NOMO-1 treated with dmso at 0.1 percent for 144 hours (cell line): ENCODE measurements around the gene RFTN2.
"Not testable (repeated sequence)": the region's sequence is repeated elsewhere in the genome, so short reads cannot be mapped to it uniquely, and the experiment has no call there.

Experiments used
- DNase-seq: peaks from one replicate; lab custom pipeline; 2025; ENCODE audit not compliant: unreplicated experiment; lab: John Stamatoyannopoulos, UW

The RFTN2 gene

DNA sequence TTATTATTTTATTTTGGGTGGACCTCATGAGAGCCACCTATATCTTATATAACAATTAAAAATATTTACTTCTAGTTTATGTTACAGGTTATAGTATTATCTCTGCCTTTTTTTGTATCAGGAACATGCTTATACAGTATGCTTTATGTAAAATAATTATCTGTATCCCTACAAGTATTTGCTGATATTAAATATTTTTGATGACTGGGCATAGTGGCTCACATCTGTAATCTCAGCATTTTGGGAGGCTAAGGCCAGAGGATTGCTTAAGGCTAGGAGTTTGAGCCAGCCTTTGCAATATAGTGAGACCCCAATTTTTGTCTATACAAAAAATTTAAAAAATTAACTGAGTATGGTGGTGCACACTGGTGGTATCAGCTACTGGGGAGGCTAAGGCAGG is 119.9 kb downstream of the RFTN2 start:
- DNase-seq, result no peak

DNA sequence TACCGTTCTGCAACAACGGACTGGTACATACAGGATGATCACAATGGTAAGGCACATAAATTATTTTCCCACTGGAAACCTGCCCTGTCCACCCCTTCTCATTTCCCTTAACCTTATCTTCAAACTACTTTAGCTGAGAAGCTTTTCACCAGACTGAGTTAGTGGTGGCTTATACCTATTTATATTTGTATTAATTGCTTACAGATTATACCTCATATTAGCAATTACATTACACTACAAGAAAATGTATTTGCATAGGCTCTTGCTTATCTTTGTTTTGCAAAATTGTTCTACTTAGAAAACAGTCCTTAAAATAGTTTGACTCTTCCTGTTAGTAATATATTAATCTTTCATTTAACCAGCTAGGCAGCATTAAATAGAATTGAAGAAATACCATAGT is 124.1 kb downstream of the RFTN2 start:
- not testable (repeated sequence) for DNase-seq

DNA sequence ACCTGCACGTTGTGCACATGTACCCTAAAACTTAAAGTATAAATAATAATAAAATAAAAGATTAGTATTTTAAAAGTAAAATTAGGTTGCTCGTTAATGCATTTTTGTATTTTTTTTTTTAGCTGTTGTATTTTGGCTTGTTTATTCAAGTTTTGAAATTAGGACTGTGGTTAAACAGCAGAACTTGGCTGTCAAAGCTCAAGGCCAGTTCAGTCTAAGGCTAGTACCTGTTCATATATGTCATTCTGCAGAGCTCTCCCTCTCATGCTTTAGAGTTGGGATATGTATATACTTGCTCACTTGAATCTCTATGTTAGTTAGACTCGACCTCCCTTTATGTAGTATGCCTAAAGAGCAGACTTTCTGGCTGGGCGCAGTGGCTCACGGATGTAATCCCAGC is 126.8 kb downstream of the RFTN2 start:
- DNase-seq, result no peak

DNA sequence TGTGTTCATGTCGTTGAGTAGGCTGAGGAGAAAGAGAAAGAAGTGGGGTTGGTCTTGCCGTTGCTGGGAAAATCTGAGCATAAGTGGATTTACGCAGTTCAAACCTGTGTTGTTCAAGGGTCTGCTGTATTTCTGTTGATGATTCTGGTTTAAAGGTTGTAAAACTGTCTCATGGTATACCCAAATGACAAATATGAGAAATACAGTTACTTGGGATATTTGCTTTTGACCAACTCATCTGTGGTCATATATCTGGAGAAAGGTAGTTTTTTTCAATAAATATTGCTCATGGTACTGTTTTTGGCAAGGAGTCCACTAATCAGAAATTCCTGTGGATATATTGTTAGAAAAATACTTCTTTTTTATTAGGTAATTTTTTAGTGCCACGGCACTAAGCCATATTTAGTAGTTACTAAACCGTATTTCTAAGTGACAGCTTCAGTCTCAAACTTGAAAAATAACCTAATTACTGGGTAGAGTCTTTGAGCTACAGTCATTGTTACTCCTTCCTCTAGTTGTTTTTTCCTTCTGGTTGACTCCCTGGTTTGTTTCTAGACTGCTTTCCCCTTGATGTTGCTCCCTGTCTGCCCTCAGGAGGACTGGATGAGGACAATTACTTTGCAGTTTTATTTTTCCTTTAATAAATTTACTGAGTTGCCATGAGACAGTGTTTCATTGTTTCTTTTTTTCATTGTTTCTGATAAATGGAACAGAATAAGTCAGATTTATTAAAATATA is 128.1 kb downstream of the RFTN2 start:
- DNase-seq, result no peak

DNA sequence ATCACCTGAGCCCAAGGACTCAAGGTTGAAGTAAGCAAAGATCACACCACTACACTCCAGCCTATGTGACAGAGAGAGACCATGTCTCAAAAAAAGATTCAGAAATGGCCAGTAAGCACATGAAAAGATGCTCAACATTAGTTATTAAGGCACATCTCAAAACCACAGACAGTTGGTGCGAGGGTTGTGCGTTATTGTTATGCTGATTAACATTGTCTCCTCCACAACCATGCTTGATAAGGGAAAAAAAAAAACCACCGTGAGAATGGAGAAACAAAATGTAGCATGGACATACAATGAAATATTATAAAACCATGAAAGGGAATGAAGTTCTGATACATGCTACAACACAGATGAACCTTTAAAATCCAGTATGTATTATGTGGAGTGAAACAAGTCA is 132.2 kb downstream of the RFTN2 start:
- DNase-seq, result no peak

DNA sequence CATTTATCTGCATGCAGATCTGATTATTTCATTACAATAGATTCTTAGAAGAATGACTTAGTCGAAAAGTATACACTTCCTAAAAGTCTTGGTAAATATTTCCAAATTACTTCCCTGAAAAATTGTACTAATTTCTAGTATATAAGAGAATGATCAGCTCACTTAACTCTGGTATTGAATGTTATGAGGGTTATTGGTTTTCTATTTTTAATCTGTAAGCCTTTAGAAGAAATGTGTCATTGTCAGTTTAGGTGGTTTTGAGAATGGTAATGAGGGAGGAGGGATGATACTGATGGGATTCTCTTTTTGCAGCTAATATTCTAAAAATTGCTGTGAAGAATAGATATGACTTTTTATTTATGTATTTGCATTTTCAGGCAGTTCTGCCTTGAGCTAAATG is 135.7 kb downstream of the RFTN2 start:
- DNase-seq, result no peak

DNA sequence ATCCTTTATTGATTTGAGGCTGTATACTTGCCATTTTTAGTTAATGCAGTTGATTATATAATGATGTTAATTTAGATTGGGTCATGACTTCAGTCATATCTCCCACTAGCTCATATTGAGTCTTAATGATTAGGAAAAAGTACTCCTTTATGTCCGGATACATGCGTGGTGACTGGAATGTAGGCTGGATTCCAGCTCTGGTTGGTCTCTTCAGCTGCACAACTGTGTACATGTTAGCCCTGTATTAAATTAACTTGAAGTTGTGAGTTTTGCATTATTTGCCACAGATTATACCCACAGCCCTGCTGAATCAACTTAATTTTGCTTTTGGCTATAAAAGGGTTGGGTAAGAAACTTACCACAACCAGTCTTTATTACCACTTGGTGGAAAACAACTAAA is 137.0 kb downstream of the RFTN2 start:
- no peak for DNase-seq
